CD4-positive, alpha-beta T cell treated with Interleukin-17A for 1 hour (primary cell): ENCODE measurements around the gene MID2.
"Not testable (repeated sequence)": the region's sequence is repeated elsewhere in the genome, so short reads cannot be mapped to it uniquely, and the experiment has no call there.

Experiments used
- DNase-seq: peaks from one replicate; pipeline ENCODE4 v3.0.0-alpha.2; 2020

The MID2 gene

DNA sequence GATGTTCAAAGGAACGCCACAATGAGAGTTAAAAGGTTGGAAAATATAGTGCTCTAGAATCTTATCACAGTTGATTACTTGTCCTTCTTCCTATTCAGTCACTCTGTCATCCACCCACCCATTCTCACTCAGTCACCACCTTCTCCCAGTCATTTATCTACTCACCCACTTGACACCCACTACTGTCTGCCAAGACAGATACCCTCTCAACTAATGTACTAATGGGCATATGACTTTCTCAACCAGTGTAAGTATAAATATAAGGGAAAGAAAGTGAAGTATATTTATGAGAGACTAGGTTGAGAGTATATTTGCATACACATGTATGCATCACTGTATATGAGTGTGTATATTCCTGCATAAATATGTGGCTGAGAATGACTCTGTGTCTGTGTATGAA is 20.0 kb downstream of the MID2 start:
- DNase-seq = no peak

DNA sequence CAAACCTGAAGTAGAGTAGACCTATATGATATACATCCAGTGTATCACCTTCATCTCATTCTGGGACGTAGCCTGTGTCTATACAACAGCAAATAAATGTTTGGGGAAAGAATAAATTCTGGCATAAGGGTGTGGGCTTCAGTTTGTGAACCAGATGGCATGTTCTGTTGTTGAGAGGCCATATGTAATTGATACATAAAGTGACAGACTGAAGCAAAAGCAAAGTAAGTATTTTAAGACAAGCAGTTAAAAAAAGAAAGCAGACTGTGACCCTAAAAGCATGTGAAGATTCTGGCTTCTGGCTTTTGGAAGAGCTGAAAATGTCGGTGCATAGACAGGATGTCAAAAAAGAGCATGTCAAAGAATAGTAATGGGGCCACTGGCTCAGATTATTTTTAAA is 22.9 kb downstream of the MID2 start:
- DNase-seq = no peak

DNA sequence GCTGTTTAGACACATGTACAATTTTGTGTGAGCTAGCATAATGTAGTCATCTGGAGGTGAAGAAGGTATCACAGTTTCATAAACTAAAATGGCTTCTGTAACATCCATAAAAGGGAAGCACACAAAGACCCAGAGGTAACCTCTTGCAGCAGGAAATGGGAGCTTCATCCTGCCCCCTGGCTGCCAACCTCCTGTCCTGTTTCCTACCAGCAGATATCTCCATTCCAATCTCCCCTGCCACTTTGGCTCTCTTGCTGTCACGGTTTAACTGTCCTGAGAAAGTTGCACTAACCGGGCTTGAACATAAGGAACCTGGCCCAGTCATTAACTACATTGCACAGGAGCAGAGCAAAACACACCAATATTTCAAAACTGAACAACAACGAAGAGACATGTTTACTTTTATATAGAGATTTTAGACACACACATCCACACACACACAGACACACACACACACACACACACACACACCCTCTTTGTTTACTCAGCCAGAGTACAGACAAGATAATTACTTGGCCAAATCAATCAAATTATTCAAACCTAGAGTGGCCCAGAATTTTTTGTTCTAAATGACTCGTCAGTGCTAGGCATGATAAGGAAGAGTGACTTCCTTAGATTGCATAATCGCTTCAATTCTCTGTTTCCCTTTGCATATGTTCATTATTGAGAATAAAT is 24.2 kb downstream of the MID2 start:
- DNase-seq = no peak

DNA sequence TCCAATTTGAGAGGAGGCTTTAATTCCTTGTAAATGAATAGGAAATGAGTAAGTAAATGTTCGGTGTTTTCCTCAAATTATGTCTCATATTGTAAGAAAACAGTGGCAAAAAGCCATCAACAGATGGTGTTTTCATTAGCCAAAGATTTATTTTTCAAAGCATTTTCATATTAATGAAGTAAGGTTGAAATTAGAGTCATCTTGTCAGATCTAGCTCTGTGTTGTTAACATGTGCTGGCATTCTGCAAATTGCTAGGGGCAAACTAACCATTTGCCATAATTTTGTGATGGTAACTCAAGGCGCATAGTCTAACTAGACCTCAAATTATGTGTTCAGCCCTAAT is 24.7 kb downstream of the MID2 start:
- DNase-seq = no peak

DNA sequence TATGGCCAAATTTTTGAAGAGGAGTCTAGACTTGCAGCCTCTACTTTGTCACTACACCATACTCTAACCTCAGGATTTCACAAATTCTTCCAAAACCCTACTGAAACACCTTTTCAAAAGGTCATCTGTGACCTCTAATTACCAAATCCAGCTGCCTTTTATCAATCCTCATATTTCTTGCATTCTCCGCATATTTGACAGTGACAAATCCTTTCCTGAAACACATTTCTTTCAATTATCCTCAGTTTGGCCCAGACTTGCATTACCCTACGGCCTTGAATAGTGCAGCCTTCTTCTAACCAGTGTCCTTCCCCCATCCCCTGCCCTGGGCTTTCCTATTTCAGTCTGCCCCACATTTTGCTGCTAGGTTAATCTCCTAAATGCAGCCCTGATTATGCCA is 25.5 kb downstream of the MID2 start:
- DNase-seq = no peak

DNA sequence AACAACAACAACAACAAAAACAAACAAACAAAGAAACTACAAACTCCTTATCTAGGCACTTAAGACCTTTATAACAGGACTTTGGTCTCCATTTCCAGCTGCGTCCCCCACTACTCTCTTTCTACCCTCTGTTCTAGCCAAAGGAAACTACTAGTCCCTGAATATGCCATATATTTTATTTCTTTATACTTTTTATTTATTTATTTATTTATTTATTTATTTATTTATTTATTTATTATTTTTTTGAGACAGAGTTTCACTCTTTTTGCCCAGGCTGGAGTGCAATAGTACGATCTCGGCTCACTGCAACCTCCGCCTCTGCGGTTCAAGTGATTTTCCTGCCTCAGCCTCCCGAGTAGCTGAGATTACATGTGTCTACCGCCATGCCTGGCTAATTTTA is 26.0 kb downstream of the MID2 start:
- DNase-seq = not testable (repeated sequence)

DNA sequence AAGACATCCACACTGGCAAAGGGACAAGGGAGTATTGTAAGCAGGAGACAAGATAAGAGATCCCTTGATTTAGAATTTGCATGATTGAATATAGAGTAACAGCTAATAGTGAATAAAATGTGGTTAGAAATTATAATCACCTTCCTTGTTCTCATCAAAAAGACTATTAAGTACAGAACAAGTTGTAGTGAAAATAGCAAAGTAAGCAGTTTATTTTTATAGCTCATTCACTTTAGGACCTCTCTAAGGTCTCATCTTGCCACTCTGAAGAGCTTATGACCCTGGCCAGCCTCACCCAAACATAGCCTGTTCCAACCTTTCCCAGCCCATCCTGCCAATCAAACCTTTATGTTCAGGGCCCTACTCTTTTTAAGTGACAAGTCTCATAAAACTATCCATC is 30.6 kb downstream of the MID2 start:
- no peak for DNase-seq

DNA sequence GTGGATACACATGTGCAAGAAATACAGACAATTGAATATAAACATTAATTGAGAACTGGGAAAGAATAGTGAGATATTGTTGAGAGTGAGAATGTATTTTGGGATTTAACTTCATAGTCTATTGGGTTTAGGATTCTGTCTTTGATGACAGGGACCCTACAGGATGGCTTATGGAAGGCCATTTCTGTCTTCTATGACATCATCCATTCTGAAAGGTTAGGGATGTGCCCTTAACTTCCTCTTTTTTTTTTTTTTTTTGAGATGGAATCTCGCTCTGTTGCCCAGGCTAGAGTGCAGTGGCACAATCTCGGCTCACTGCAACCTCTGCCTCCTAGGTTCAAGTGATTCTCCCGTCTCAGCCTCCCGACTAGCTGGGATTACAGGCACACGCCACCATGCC is 31.4 kb downstream of the MID2 start:
- not testable (repeated sequence) for DNase-seq

DNA sequence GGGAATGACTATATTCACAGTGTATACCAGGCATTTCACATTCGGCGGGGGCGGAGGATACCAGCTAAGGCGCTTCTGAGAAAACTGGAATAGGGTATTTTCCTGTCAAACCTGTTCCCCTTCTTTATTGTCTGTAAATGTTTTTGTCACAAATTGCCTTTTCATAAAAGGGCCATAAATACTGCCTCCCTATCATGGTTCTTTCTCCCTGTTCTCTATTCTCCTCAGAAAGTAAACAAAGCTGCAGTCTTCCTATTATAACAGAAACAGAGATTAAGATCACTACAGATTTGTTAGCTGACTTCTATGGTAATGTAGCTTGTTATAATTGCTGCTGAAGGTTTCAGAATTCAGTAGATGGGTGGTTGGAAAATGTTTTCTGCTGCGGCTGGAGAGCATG is 32.2 kb downstream of the MID2 start:
- no peak for DNase-seq

DNA sequence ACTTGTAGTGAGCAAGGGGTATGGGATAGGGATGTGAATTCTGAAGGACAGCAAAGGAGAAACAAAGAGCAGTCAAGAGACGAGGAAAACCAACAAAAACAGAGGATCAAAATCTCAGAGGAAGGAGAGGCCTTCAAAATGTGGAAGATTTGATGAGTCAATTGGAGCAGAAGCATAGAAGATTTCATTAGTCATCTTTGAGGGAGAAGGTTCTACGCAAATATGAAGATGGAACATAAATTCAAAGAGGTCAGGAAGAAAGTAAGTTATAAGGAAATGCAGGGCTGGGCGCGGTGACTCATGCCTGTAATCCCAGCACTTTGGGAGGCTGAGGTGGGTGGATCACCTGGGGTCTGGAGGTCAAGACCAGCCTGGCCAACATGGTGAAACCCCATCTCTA is 35.4 kb downstream of the MID2 start:
- DNase-seq = no peak

DNA sequence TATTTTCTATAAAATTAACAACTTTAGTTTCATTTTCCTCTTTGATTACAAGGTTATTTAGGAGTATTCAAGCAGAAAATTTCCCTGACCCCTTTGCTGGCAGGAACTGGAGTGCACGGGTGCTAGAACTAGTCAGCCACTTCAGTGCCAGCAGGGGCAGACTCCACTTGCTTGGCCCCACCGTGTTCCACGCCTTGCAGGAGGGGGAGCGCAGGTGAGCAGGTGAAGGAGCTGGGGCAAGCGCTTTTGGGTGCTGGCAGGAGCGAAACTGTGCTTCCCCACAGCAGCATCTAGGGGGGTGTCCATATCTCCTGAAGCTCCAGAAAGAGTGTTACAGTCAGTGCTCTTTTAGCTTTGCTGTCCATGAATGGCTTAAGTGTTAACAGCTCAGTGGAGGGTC is 45.5 kb downstream of the MID2 start:
- no peak for DNase-seq

DNA sequence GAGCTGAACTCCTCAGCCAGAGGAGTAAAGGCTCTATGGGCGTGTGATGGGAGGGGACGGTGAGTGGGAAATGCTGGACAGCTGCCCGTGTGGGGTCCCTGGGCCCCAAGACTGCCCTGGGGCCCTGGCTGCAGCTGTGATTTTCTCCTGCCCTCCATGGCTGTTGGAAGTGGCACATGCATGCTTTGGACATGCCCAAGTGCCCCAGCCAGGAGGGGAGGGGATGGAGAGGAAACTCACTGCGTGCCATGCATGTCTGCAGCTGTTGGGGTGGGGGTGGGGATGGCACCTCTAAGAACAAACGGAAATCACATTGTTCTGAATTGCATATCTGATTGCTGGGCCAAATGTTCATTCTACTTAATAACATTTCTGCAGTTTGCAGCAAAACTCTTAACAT is 52.4 kb downstream of the MID2 start:
- DNase-seq = no peak

DNA sequence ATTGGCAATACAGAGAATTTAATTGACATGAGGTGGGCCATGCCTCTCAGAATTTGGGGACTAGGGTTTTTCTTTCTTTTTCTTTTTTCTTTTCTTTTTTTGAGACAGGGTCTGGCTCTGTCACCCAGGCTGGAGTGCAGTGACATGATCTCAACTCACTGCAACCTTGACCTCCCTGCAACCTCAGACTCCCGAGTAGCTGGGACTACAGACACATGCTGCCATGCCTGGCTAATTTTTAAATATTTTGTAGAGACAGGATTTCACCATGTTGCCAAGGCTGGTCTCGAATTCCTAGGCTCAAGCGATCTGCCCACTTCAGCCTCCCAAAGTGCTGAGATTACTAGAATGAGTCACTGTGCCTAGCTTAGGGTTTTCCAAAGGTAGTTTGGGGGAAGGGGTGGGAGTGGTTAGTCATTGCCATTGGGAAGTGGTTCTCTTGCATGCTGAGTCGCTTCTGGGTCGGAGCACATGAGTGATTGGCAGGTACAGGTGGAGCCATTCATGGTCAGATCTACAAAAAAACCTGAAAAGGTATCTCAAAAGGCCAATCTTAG is 54.5 kb downstream of the MID2 start:
- no peak for DNase-seq

DNA sequence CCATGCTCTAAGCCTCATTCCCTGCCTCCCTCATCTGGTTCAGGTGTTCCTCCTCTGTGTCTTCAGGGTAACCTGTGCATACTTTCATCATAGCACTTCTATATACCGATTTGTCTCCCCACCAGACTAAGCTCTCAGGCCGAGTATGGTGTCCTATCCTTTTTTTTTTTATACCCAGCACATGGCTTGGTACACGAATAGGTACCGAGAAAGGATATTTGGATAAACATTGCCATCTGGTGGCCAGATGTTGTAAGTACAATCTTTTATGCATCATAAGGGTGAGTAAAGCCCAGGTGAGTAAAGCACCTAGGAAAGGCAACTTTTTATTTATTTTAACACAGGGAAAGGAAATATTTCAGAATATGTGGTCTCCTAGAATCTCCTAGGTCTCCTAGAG is 68.4 kb downstream of the MID2 start:
- peak; percentile 66 for DNase-seq

DNA sequence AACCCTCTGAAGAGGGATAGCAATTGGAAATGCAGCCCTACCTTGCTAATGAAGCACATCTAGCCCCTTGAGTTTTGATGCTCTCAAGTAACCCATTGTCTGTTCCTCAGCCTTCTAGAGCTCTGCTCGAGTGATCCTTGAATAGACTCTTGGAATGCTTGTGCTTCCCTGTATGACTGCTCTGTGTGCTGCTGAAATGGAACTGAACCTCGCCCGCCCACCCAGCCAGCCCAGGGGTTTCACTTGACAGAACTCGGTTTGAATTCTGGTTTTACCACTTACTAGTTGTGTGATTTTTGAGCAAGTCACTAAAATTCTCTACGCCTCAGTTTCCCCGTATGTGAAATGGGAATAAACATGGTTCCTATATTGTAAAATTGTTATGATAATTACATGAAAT is 77.1 kb downstream of the MID2 start:
- no peak for DNase-seq

DNA sequence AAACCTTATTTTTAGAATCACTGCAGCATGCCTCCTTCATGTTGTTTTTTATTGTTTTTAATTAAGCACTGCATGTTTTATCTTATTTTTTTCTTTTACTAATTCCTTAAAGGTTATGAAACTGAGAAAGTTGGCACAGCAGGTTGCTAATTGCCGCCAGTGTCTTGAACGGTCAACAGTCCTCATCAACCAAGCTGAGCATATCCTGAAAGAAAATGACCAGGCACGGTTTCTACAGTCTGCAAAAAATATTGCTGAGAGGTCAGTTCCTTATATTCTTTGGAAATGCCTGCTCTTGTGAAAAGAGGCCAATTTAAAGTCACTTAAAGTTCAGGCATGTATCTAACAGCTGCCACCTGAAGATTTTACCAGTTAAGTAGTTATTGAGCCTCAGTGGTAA is 79.7 kb downstream of the MID2 start:
- no peak for DNase-seq

DNA sequence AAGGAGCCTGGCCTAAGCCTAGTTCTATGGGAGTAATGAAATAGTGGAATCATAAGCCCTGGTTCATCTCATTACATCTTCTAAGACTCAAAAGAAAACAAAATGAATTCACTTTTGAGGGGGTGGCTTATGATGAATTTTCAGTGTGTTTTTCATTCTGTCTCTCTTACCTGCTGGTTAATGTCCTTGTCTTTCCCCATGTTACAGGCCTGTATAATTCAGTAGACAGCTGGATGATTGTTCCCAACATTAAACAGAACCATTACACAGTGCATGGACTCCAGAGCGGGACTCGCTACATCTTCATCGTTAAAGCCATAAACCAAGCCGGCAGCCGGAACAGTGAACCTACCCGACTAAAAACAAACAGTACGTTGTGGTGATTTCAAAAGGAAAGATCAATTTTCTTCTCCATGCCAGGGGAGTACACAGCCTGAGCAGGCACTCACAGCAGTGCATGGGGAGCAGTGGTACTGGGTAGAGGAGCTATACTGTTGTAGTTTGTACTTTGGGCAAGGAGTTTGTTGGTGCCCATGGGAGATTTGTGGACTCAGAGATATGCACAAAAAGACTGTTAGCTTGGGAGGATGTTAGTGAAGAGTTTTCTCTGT is 98.6 kb downstream of the MID2 start:
- no peak for DNase-seq

DNA sequence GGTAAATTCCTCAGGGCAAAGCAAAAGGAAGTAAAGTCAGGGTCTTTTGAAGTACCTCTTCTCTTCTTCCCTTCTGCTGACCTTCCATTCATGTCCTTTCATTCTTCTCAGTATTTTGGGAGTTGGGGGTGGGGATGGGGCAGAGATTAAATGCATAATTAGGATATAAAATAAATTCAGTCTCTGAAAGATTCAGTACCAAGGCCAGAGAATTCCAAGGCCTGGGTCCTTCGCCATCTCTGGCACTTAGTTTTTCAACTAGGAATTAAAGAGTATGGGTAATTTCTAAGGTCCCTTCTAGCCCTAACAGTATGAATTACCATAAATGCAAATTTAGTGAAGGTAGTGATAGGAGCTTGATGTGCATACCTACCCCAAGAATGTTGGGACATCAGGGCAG is 108.6 kb downstream of the MID2 start:
- no peak for DNase-seq

DNA sequence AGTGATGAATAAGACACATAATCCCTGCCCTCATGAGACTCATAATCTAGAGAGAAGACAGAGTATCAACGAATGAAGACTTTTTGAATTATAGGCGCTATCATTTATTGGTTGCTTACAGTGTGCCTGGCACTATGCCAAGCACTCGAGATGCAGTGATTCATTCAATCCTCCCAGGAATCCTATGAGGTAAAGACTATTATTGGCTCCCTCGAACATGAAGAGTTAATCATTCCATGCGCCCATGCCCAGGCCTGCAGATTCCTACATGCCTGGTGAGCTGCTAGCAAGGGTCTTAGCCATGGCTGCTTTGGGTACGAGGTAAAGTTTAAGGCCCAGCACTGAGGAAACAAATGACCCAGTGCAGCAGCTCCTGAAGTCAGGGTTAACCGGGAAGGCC is 109.5 kb downstream of the MID2 start:
- DNase-seq = no peak

DNA sequence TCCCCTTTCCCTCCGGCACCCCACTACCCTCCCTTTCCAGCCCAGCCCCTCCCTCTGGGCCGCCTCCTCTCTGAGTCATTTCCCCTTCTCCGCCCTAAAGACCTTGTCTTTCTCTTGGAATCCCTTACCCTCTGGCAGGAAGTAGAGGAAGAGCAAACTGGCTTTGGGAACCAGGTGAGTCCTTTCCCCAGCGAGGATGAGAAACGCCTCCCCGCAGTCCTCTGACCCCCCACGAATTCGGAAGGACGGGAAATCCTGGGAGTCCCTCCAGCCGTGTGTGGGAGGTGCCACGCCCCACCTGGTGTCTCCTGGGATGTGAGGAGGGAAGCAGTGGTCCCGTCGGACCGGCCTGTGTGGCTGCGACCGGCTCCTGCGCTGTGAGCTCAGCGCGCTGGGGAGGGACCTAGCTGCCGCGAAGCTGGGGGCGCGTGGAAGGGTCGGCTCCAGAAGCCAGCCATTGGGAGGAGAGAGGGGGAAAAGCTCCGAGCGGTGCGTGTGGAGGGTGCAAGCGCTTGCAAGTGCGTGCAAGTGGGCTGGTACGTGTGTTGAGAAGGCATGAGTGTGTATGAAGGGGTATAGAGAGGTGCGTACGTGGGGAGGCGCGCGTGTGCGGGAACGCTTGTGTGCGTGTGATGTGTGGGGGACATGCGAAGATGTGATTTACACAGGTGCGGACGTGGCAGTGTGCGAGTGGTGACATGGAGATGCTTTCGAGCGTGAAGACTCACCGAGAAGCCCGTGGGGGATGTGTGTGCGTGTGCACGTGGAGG is 110.2 kb downstream of the MID2 start:
- no peak for DNase-seq

DNA sequence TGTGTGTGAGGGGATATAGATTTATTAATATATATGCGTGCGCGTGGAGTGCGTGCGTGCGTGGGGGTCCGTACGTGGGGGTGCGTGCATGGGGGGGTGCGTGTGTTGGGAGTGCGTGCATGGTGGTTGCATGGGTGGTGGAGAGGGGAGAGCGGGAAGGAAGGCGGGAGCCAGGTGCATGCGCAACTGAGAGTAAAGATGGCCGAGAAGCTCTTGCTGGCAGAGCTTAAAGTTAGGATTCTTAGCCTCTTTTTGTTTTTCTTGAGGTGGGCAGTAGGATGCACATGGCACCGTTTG is 110.7 kb downstream of the MID2 start:
- DNase-seq = no peak

DNA sequence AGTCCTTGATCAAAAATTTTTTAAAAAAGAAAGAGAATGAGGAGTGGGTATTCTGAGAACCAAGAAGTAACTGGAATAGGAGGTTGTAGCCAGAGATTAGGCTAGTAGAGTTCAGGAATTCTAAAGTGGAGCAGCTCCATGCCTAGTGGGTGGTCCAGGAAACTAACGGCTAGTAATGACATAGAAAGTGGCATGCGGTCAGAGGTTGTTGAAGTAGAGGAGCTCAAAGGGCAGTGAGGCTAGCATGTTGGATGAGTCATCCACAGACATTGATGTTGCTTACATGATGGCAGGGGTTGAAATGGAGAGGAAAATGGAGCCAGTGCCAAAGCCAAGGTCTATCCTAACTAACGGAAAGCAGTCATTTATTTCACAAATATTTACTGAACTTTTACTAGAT is 114.4 kb downstream of the MID2 start:
- no peak for DNase-seq

DNA sequence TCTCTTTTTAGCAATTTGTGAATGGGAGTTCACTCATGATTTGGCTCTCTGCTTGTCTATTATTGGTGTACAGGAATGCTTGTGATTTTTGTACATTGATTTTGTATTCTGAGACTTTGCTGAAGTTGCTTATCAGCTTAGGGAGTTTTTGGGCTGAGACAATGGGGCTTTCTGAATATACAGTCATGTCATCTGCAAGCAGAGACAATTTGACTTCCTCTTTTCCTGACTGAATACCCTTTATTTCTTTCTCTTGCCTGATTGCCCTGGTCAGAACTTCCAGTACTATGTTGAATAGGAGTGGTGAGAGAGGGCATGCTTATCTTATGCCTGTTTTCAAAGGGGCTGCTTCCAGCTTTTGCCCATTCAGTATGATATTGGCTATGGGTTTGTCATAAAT is 129.7 kb downstream of the MID2 start:
- not testable (repeated sequence) for DNase-seq

DNA sequence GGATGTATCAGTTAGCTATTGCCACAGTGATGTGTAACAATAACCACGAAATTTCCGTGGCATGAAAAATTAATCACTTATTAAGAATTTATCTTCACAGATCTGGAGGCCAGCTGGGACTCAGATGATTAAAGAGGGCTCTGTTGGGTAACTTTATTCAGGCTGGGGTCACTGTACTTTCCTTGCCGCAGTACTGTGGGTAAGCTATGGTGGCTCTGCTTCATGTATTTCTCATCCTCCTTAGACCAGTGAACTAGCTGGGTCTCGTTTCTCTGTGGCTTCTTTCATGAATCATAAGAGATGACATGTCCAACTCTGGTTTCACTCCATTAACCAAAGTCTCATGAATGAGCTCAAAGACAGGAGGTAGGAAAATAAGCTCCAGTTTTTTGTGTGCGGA is 143.0 kb downstream of the MID2 start:
- DNase-seq = no peak

DNA sequence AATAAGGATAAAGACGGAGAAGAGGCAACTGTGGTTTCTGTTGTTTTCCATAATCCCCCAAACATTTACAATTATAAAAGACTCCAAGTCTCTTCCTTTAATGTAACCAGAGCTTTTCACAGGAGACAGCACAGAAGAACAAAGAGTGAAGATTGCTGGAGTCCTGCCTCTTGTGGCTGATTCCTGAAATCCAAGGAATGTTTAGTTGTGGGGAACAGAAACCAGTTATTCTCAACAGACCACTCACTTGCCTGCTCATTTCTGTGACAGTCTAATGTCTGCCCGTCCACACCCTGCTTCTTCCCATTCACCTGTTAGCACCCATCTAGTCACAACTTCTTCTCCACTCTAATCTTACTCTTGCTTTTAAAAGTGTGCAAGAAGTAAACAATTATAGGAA is 144.4 kb downstream of the MID2 start:
- no peak for DNase-seq
